ENCODE measurements around the gene ALLC.

The ALLC gene

GRCh38 chr2:3712831-3713503 is 55.0 kb downstream of the ALLC start:
- no peak for ATAC-seq (ENCODE audit: insufficient read depth, low read depth)

DNA sequence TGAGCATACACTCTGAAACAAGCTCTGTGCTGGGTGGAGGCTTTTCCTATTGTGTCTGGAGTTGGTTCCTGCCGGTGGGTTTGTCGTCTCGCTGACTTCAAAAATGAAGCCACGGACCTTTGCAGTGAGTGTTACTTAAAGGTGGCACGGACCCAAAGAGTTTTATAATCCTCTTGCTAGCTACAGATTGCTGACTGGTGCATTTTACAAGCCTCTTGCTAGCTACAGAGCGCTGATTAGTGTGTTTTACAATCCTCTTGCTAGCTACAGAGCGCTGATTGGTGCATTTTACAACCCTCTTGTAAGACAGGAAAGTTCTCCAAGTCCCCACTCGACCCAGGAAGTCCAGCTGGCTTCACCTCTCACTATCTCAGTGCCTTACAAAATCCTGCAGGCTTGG is 60.7 kb downstream of the ALLC start:
- no peak overlapping the region for H3K9ac ChIP-seq (ENCODE audit: low read depth, low read length)
- H3K27me3 ChIP-seq (ENCODE audit: insufficient read depth, low read length, poor library complexity) = no peaks in the 10 kb centered on the region
- no peak overlapping the region for H3K4me3 ChIP-seq (ENCODE audit: low read depth in 1 of 2, low read length in 2 of 2)
- DNase-seq = no peak
- no peaks in the 10 kb centered on the region for H3K9me3 ChIP-seq (ENCODE audit: insufficient read depth, low read length, severe bottlenecking)
- no peak overlapping the region for H2AFZ ChIP-seq (ENCODE audit: low read depth, low read length)
- no peak for ATAC-seq (ENCODE audit: insufficient read depth, low read depth)
- no peaks in the 10 kb centered on the region for H4K20me1 ChIP-seq (ENCODE audit: insufficient read depth, low read length)
- H3K27ac ChIP-seq (ENCODE audit: low read length) = no peak overlapping the region
- no peak overlapping the region for H3K4me2 ChIP-seq (ENCODE audit: insufficient read depth, low read length)
- H3K4me1 ChIP-seq (ENCODE audit: insufficient read depth, low read length) = no peaks in the 10 kb centered on the region
- TF ChIP-seq, protein P1, sequence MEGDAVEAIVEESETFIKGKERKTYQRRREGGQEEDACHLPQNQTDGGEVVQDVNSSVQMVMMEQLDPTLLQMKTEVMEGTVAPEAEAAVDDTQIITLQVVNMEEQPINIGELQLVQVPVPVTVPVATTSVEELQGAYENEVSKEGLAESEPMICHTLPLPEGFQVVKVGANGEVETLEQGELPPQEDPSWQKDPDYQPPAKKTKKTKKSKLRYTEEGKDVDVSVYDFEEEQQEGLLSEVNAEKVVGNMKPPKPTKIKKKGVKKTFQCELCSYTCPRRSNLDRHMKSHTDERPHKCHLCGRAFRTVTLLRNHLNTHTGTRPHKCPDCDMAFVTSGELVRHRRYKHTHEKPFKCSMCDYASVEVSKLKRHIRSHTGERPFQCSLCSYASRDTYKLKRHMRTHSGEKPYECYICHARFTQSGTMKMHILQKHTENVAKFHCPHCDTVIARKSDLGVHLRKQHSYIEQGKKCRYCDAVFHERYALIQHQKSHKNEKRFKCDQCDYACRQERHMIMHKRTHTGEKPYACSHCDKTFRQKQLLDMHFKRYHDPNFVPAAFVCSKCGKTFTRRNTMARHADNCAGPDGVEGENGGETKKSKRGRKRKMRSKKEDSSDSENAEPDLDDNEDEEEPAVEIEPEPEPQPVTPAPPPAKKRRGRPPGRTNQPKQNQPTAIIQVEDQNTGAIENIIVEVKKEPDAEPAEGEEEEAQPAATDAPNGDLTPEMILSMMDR (IDR thresholded peaks at IDR 0.05; ENCODE audit: borderline replicate concordance, extremely low read depth, low read length, poor library complexity, severe bottlenecking) = no peak
- TF ChIP-seq EZH2 (IDR thresholded peaks at IDR 0.05; ENCODE audit: borderline replicate concordance, low read depth, low read length, severe bottlenecking) = no peak
- H3K79me2 ChIP-seq (ENCODE audit: insufficient read depth, low read length) = no peaks in the 10 kb centered on the region
- no peaks in the 10 kb centered on the region for H3K36me3 ChIP-seq (ENCODE audit: insufficient read depth, low read length)

More at GRCh38 chr2:3712831-3713503, 55.0 kb downstream of the ALLC start:
- H3K4me3 ChIP-seq (ENCODE audit: low read depth in 1 of 2, low read length in 2 of 2) = no peak overlapping the region
- H4K20me1 ChIP-seq (ENCODE audit: insufficient read depth, low read length) = no peaks in the 10 kb centered on the region
- H3K4me1 ChIP-seq (ENCODE audit: insufficient read depth, low read length) = no peaks in the 10 kb centered on the region
- H3K36me3 ChIP-seq (ENCODE audit: insufficient read depth, low read length) = no peaks in the 10 kb centered on the region
- no peak overlapping the region for H3K27ac ChIP-seq (ENCODE audit: low read length)
- H3K4me2 ChIP-seq (ENCODE audit: insufficient read depth, low read length) = no peak overlapping the region
- no peak overlapping the region for H2AFZ ChIP-seq (ENCODE audit: low read depth, low read length)
- DNase-seq = no peak
- H3K9me3 ChIP-seq (ENCODE audit: insufficient read depth, low read length, severe bottlenecking) = no peaks in the 10 kb centered on the region
- no peaks in the 10 kb centered on the region for H3K27me3 ChIP-seq (ENCODE audit: insufficient read depth, low read length, poor library complexity)
- no peak overlapping the region for H3K9ac ChIP-seq (ENCODE audit: low read depth, low read length)
- H3K79me2 ChIP-seq (ENCODE audit: insufficient read depth, low read length) = no peaks in the 10 kb centered on the region
- no peak for TF ChIP-seq EZH2 (IDR thresholded peaks at IDR 0.05; ENCODE audit: borderline replicate concordance, low read depth, low read length, severe bottlenecking)
- TF ChIP-seq, protein P1 (IDR thresholded peaks at IDR 0.05; ENCODE audit: borderline replicate concordance, extremely low read depth, low read length, poor library complexity, severe bottlenecking) = no peak

GRCh38 chr2:3725002-3725401 is 67.0 kb downstream of the ALLC start:
- Histone ChIP-seq H2AFZ (ENCODE audit: low read depth, low read length) (no peak overlapping the region), H4K20me1 (ENCODE audit: insufficient read depth, low read length) (peaks cover 3% of the 10 kb centered on the region; the same call in 1 of the 2 replicates), H3K4me2 (ENCODE audit: insufficient read depth, low read length) (no peak overlapping the region), H3K9me3 (ENCODE audit: insufficient read depth, low read length, severe bottlenecking) (no peaks in the 10 kb centered on the region), H3K27me3 (ENCODE audit: insufficient read depth, low read length, poor library complexity) (peaks cover 2% of the 10 kb centered on the region), H3K27ac (ENCODE audit: low read length) (no peak overlapping the region), H3K9ac (ENCODE audit: low read depth, low read length) (no peak overlapping the region), H3K4me1 (ENCODE audit: insufficient read depth, low read length) (no peaks in the 10 kb centered on the region), H3K36me3 (ENCODE audit: insufficient read depth, low read length) (no peaks in the 10 kb centered on the region), H3K79me2 (ENCODE audit: insufficient read depth, low read length) (no peaks in the 10 kb centered on the region), H3K4me3 (ENCODE audit: low read depth in 1 of 2, low read length in 2 of 2) (no peak overlapping the region)
- no peak for TF ChIP-seq EZH2 (IDR thresholded peaks at IDR 0.05; ENCODE audit: borderline replicate concordance, low read depth, low read length, severe bottlenecking)
- TF ChIP-seq, protein P1 (IDR thresholded peaks at IDR 0.05; ENCODE audit: borderline replicate concordance, extremely low read depth, low read length, poor library complexity, severe bottlenecking) = no peak
- ATAC-seq (ENCODE audit: insufficient read depth, low read depth) (no peak), DNase-seq (no peak)
